ENCODE data around the gene TUNAR. TPM values are rescaled to one million over a fixed set of nuclear protein-coding genes. Genes with fewer than 3 reads are reported as not detected.

TUNAR gene
- total and polyA plus RNA-seq, 2 experiments from 2014 or later = 23.1 to 56.2 TPM

GRCh38 chr14:95841668-95842067 lies 35.0 kb upstream of the TUNAR start:
- DNase-seq (ENCODE audit: low spot score) (no peak), ATAC-seq (no peak)
- H3K27me3 ChIP-seq (ENCODE audit: insufficient read depth) = no peaks in the 10 kb centered on the region
- no peaks in the 10 kb centered on the region for H4K20me1 ChIP-seq (replicated peaks; ENCODE audit: insufficient read depth)
- H3K9me2 ChIP-seq (ENCODE audit: insufficient read depth) = 0 out of 2 replicates have a peak, but pooled peaks cover 4% of the 10 kb centered on the region
- no peaks in the 10 kb centered on the region for H3K4me1 ChIP-seq (ENCODE audit: insufficient read depth)
- no peak overlapping the region for H3K27ac ChIP-seq (ENCODE audit: low read depth)
- no peaks in the 10 kb centered on the region for H3K36me3 Mint-ChIP-seq (ENCODE audit: low read depth)
- H3K9me3 Mint-ChIP-seq = no peaks in the 10 kb centered on the region; the same call in 2 of the 3 replicates
- no peak overlapping the region for H3K4me3 ChIP-seq
- H3F3A ChIP-seq (replicated peaks; ENCODE audit: low read depth) = no peaks in the 10 kb centered on the region
- no peak overlapping the region for H2AFZ ChIP-seq
- no peak overlapping the region for H3K4me2 ChIP-seq
- no peak for TF ChIP-seq JUNB (IDR thresholded peaks at IDR 0.05; ENCODE audit: unreplicated experiment)
- no peak for TF ChIP-seq EZH2 (IDR thresholded peaks at IDR 0.05; ENCODE audit: low read depth, unreplicated experiment)
- TF ChIP-seq CREB1 (CRISPR knock-in tag; IDR thresholded peaks at IDR 0.05; ENCODE audit: low read depth) = no peak
- TF ChIP-seq, protein P1, sequence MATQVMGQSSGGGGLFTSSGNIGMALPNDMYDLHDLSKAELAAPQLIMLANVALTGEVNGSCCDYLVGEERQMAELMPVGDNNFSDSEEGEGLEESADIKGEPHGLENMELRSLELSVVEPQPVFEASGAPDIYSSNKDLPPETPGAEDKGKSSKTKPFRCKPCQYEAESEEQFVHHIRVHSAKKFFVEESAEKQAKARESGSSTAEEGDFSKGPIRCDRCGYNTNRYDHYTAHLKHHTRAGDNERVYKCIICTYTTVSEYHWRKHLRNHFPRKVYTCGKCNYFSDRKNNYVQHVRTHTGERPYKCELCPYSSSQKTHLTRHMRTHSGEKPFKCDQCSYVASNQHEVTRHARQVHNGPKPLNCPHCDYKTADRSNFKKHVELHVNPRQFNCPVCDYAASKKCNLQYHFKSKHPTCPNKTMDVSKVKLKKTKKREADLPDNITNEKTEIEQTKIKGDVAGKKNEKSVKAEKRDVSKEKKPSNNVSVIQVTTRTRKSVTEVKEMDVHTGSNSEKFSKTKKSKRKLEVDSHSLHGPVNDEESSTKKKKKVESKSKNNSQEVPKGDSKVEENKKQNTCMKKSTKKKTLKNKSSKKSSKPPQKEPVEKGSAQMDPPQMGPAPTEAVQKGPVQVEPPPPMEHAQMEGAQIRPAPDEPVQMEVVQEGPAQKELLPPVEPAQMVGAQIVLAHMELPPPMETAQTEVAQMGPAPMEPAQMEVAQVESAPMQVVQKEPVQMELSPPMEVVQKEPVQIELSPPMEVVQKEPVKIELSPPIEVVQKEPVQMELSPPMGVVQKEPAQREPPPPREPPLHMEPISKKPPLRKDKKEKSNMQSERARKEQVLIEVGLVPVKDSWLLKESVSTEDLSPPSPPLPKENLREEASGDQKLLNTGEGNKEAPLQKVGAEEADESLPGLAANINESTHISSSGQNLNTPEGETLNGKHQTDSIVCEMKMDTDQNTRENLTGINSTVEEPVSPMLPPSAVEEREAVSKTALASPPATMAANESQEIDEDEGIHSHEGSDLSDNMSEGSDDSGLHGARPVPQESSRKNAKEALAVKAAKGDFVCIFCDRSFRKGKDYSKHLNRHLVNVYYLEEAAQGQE (IDR thresholded peaks at IDR 0.05; ENCODE audit: unreplicated experiment) = no peak
- TF ChIP-seq CTCF (conservative IDR thresholded peaks at IDR 0.05; ENCODE audit: low read depth in 2 of 2) = no peak
- no peak for TF ChIP-seq ETS1 (IDR thresholded peaks at IDR 0.05)
- TF ChIP-seq STAT1 (IDR thresholded peaks at IDR 0.05; ENCODE audit: unreplicated experiment) = no peak
- TF ChIP-seq ZNF331 (CRISPR knock-in tag; IDR thresholded peaks at IDR 0.05; ENCODE audit: low read depth) = no peak
- TF ChIP-seq NANOG (IDR thresholded peaks at IDR 0.05; ENCODE audit: borderline replicate concordance) = no peak
- no peak for TF ChIP-seq POLR2AphosphoS5 (IDR thresholded peaks at IDR 0.05; ENCODE audit: low read depth)
- no peak for TF ChIP-seq EZH2phosphoT487 (IDR thresholded peaks at IDR 0.05; ENCODE audit: unreplicated experiment)
- no peak for TF ChIP-seq ZNF114 (CRISPR knock-in tag; IDR thresholded peaks at IDR 0.05)
- TF ChIP-seq, protein P2, sequence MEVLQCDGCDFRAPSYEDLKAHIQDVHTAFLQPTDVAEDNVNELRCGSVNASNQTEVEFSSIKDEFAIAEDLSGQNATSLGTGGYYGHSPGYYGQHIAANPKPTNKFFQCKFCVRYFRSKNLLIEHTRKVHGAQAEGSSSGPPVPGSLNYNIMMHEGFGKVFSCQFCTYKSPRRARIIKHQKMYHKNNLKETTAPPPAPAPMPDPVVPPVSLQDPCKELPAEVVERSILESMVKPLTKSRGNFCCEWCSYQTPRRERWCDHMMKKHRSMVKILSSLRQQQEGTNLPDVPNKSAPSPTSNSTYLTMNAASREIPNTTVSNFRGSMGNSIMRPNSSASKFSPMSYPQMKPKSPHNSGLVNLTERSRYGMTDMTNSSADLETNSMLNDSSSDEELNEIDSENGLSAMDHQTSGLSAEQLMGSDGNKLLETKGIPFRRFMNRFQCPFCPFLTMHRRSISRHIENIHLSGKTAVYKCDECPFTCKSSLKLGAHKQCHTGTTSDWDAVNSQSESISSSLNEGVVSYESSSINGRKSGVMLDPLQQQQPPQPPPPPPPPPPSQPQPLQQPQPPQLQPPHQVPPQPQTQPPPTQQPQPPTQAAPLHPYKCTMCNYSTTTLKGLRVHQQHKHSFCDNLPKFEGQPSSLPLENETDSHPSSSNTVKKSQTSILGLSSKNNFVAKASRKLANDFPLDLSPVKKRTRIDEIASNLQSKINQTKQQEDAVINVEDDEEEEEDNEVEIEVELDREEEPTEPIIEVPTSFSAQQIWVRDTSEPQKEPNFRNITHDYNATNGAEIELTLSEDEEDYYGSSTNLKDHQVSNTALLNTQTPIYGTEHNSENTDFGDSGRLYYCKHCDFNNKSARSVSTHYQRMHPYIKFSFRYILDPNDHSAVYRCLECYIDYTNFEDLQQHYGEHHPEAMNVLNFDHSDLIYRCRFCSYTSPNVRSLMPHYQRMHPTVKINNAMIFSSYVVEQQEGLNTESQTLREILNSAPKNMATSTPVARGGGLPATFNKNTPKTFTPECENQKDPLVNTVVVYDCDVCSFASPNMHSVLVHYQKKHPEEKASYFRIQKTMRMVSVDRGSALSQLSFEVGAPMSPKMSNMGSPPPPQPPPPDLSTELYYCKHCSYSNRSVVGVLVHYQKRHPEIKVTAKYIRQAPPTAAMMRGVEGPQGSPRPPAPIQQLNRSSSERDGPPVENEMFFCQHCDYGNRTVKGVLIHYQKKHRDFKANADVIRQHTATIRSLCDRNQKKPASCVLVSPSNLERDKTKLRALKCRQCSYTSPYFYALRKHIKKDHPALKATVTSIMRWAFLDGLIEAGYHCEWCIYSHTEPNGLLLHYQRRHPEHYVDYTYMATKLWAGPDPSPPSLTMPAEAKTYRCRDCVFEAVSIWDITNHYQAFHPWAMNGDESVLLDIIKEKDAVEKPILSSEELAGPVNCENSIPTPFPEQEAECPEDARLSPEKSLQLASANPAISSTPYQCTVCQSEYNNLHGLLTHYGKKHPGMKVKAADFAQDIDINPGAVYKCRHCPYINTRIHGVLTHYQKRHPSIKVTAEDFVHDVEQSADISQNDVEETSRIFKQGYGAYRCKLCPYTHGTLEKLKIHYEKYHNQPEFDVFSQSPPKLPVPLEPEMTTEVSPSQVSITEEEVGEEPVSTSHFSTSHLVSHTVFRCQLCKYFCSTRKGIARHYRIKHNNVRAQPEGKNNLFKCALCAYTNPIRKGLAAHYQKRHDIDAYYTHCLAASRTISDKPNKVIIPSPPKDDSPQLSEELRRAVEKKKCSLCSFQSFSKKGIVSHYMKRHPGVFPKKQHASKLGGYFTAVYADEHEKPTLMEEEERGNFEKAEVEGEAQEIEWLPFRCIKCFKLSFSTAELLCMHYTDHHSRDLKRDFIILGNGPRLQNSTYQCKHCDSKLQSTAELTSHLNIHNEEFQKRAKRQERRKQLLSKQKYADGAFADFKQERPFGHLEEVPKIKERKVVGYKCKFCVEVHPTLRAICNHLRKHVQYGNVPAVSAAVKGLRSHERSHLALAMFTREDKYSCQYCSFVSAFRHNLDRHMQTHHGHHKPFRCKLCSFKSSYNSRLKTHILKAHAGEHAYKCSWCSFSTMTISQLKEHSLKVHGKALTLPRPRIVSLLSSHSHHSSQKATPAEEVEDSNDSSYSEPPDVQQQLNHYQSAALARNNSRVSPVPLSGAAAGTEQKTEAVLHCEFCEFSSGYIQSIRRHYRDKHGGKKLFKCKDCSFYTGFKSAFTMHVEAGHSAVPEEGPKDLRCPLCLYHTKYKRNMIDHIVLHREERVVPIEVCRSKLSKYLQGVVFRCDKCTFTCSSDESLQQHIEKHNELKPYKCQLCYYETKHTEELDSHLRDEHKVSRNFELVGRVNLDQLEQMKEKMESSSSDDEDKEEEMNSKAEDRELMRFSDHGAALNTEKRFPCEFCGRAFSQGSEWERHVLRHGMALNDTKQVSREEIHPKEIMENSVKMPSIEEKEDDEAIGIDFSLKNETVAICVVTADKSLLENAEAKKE (CRISPR knock-in tag; IDR thresholded peaks at IDR 0.05) = no peak
- H3K79me2 ChIP-seq (replicated peaks; ENCODE audit: insufficient read depth) = no peaks in the 10 kb centered on the region
- peaks cover 7% of the 10 kb centered on the region; the same call in 2 of the 3 replicates for H3K4me1 Mint-ChIP-seq
- no peak overlapping the region for H3K27ac Mint-ChIP-seq
- H3K4me3 Mint-ChIP-seq = no peak overlapping the region
- no peaks in the 10 kb centered on the region for H3K36me3 ChIP-seq (ENCODE audit: insufficient read depth)
- H3K27me3 Mint-ChIP-seq (ENCODE audit: insufficient read depth, low read depth, poor library complexity) = peaks cover 2% of the 10 kb centered on the region
